Measurements from ENCODE around the gene HRH1. TPM values are rescaled to one million over a fixed set of nuclear protein-coding genes. Genes with fewer than 3 reads are reported as not detected.
"Not testable (repeated sequence)": the region's sequence is repeated elsewhere in the genome, so short reads cannot be mapped to it uniquely, and the experiment has no call there.

Gene HRH1
- total RNA-seq, 2 donors from 2014 or later: 17.7 to 48.3 TPM

GRCh38 chr3:11170052-11170770 lies 15.9 kb downstream of the HRH1 start:
- Histone ChIP-seq H3K4me1 (ENCODE audit: control insufficient read depth in 1 of 2, low read depth in 2 of 2) (peaks cover 51 to 97% of the 10 kb centered on the region in 2 donors), H3K4me3 (no peak overlapping the region), H3K27me3 (replicated peaks; ENCODE audit: insufficient read depth) (no peaks in the 10 kb centered on the region), H3K36me3 (no peaks in the 10 kb centered on the region), H3K9me3 (no peaks in the 10 kb centered on the region), H3K27ac (peak overlapping the region; percentile 94 to 99)
- ATAC-seq (ENCODE audit: insufficient number of reproducible peaks, low FRiP score, low read depth) (no peak), DNase-seq (ENCODE audit: low spot score) (no peak)
- TF ChIP-seq CTCF (IDR thresholded peaks at IDR 0.05): no peak

- H3K4me1 ChIP-seq (ENCODE audit: control insufficient read depth in 1 of 2, low read depth in 2 of 2): peaks cover 50 to 81% of the 10 kb centered on the region in 2 donors
- no peaks in the 10 kb centered on the region for H3K9me3 ChIP-seq
- DNase-seq (ENCODE audit: low spot score): no peak
- peak overlapping the region; percentile 62 for H3K4me3 ChIP-seq
- no peaks in the 10 kb centered on the region for H3K27me3 ChIP-seq (replicated peaks; ENCODE audit: insufficient read depth)
- no peak for TF ChIP-seq CTCF (IDR thresholded peaks at IDR 0.05)
- peak overlapping the region; percentile 94 to 99 for H3K27ac ChIP-seq
- peak; percentile 38 for ATAC-seq (ENCODE audit: insufficient number of reproducible peaks, low FRiP score, low read depth)
- no peaks in the 10 kb centered on the region for H3K36me3 ChIP-seq
Observed at GRCh38 chr3:11172096-11172690, 17.9 kb downstream of the HRH1 start.

GRCh38 chr3:11173828-11174465 lies 19.7 kb downstream of the HRH1 start:
- ATAC-seq (ENCODE audit: insufficient number of reproducible peaks, low FRiP score, low read depth): no peak
- no peak for TF ChIP-seq CTCF (IDR thresholded peaks at IDR 0.05)

GRCh38 chr3:11178421-11178820 lies 24.1 kb downstream of the HRH1 start:
- Histone ChIP-seq H3K4me1 (ENCODE audit: control insufficient read depth in 1 of 2, low read depth in 2 of 2) (peaks cover 10 to 35% of the 10 kb centered on the region in 2 donors), H3K4me3 (no peak overlapping the region), H3K27me3 (replicated peaks; ENCODE audit: insufficient read depth) (no peaks in the 10 kb centered on the region), H3K27ac (no peak overlapping the region), H3K36me3 (no peaks in the 10 kb centered on the region), H3K9me3 (no peaks in the 10 kb centered on the region)
- TF ChIP-seq CTCF (IDR thresholded peaks at IDR 0.05): no peak
- DNase-seq (ENCODE audit: low spot score) (no peak), ATAC-seq (ENCODE audit: insufficient number of reproducible peaks, low FRiP score, low read depth) (no peak)

More at GRCh38 chr3:11173828-11174465, 19.7 kb downstream of the HRH1 start:
- DNase-seq (ENCODE audit: low spot score): no peak
- peaks cover 43 to 63% of the 10 kb centered on the region in 2 donors for H3K4me1 ChIP-seq (ENCODE audit: control insufficient read depth in 1 of 2, low read depth in 2 of 2)
- H3K27ac ChIP-seq: peak overlapping the region; percentile 86 to 94
- H3K9me3 ChIP-seq: no peaks in the 10 kb centered on the region
- no peaks in the 10 kb centered on the region for H3K36me3 ChIP-seq
- no peak overlapping the region for H3K4me3 ChIP-seq
- no peaks in the 10 kb centered on the region for H3K27me3 ChIP-seq (replicated peaks; ENCODE audit: insufficient read depth)

- not testable (repeated sequence) for H3K27me3 ChIP-seq (replicated peaks; ENCODE audit: insufficient read depth); ATAC-seq (ENCODE audit: insufficient number of reproducible peaks, low FRiP score, low read depth); H3K36me3 ChIP-seq; H3K9me3 ChIP-seq; DNase-seq (ENCODE audit: low spot score); H3K4me3 ChIP-seq
- Histone ChIP-seq H3K4me1 (ENCODE audit: control insufficient read depth in 1 of 2, low read depth in 2 of 2) (peaks cover 25 to 58% of the 10 kb centered on the region in 2 donors), H3K27ac (peak overlapping the region; percentile 20 to 59)
Observed at GRCh38 chr3:11184328-11184969, 30.2 kb downstream of the HRH1 start.

Measured in thoracic aorta (tissue), 2 donors.